Activated CD8-positive, alpha-beta memory T cell treated with anti-CD3 and anti-CD28 coated beads, Interleukin-2, amount 50 U/mL, for 1 hour (primary cell): ENCODE results near the gene DGKI.

Experiments
- DNase-seq: peaks from one replicate; pipeline ENCODE4 v3.0.0-alpha.2; 2020; ENCODE audit errors: extremely low read depth

DGKI gene

GRCh38 chr7:137871170-137871915 lies 24.6 kb upstream of the DGKI start:
- DNase-seq = no peak

GRCh38 chr7:137870684-137871083 lies 23.9 kb upstream of the DGKI start:
- no peak for DNase-seq

GRCh38 chr7:137870078-137870477 lies 23.3 kb upstream of the DGKI start:
- DNase-seq = no peak

GRCh38 chr7:137869260-137869659 lies 22.5 kb upstream of the DGKI start:
- no peak for DNase-seq

- no peak for DNase-seq
These were observed 20.5 kb upstream of the DGKI start for GRCh38 chr7:137867289-137867688.

- DNase-seq = no peak
These were observed 19.0 kb upstream of the DGKI start for GRCh38 chr7:137865764-137866163.

GRCh38 chr7:137862964-137863363 lies 16.2 kb upstream of the DGKI start:
- no peak for DNase-seq

GRCh38 chr7:137862358-137862757 lies 15.6 kb upstream of the DGKI start:
- no peak for DNase-seq

GRCh38 chr7:137860542-137860941 lies 13.8 kb upstream of the DGKI start:
- no peak for DNase-seq

- DNase-seq = no peak
These were observed 6.3 kb upstream of the DGKI start for GRCh38 chr7:137853053-137853452.

GRCh38 chr7:137852108-137852507 lies 5.3 kb upstream of the DGKI start:
- DNase-seq = no peak

- no peak for DNase-seq
These were observed 4.5 kb upstream of the DGKI start for GRCh38 chr7:137850972-137851945.

- no peak for DNase-seq
These were observed 3.8 kb upstream of the DGKI start for GRCh38 chr7:137850571-137850970.

GRCh38 chr7:137848095-137848494 lies 1.3 kb upstream of the DGKI start:
- DNase-seq = no peak

- no peak for DNase-seq
These were observed 835 bp upstream of the DGKI start for GRCh38 chr7:137847568-137848050.

GRCh38 chr7:137846549-137846826 lies 286 bp downstream of the DGKI start:
- DNase-seq = no peak

- DNase-seq = no peak
These were observed 1.9 kb downstream of the DGKI start for GRCh38 chr7:137844677-137845425.

GRCh38 chr7:137839903-137840779 lies 6.6 kb downstream of the DGKI start:
- no peak for DNase-seq

GRCh38 chr7:137838706-137839315 lies 8.0 kb downstream of the DGKI start:
- no peak for DNase-seq

- no peak for DNase-seq
These were observed 10.2 kb downstream of the DGKI start for GRCh38 chr7:137836541-137836940.

- DNase-seq = no peak
These were observed 10.7 kb downstream of the DGKI start for GRCh38 chr7:137836113-137836509.
